ENCODE data around the gene SLC22A13.
"Not testable (repeated sequence)": the region's sequence is repeated elsewhere in the genome, so short reads cannot be mapped to it uniquely, and the experiment has no call there.

SLC22A13 gene

GRCh38 chr3:38265604-38266307 lies at the start of gene SLC22A13:
SLC22A13 (plus strand) TSS chr3:38265812; CDS start chr3:38265861, 49 bp downstream.
- no peak for DNase-seq

- no peak for DNase-seq
Measured at GRCh38 chr3:38219609-38220197, 45.9 kb upstream of the SLC22A13 start.

- no peak for DNase-seq
Measured at GRCh38 chr3:38221005-38221404, 44.6 kb upstream of the SLC22A13 start.

- DNase-seq, result no peak
Measured at GRCh38 chr3:38222032-38222634, 43.5 kb upstream of the SLC22A13 start.

- DNase-seq, result no peak
Measured at GRCh38 chr3:38224357-38224756, 41.3 kb upstream of the SLC22A13 start.

GRCh38 chr3:38226273-38226672 lies 39.3 kb upstream of the SLC22A13 start:
- no peak for DNase-seq

- DNase-seq, result no peak
Measured at GRCh38 chr3:38227989-38228388, 37.6 kb upstream of the SLC22A13 start.

GRCh38 chr3:38229036-38229435 lies 36.6 kb upstream of the SLC22A13 start:
- no peak for DNase-seq

GRCh38 chr3:38232701-38233100 lies 32.9 kb upstream of the SLC22A13 start:
- no peak for DNase-seq

GRCh38 chr3:38235466-38235865 lies 30.1 kb upstream of the SLC22A13 start:
- no peak for DNase-seq

GRCh38 chr3:38238416-38239008 lies 27.1 kb upstream of the SLC22A13 start:
- no peak for DNase-seq

GRCh38 chr3:38242812-38243211 lies 22.8 kb upstream of the SLC22A13 start:
- not testable (repeated sequence) for DNase-seq

GRCh38 chr3:38245930-38246329 lies 19.7 kb upstream of the SLC22A13 start:
- no peak for DNase-seq

- DNase-seq, result no peak
Measured at GRCh38 chr3:38247366-38248035, 18.1 kb upstream of the SLC22A13 start.

- DNase-seq, result no peak
Measured at GRCh38 chr3:38250198-38250597, 15.4 kb upstream of the SLC22A13 start.

GRCh38 chr3:38251197-38251596 lies 14.4 kb upstream of the SLC22A13 start:
- no peak for DNase-seq

- DNase-seq, result no peak
Measured at GRCh38 chr3:38253704-38254103, 11.9 kb upstream of the SLC22A13 start.

- no peak for DNase-seq
Measured at GRCh38 chr3:38254872-38255271, 10.7 kb upstream of the SLC22A13 start.

GRCh38 chr3:38255627-38256026 lies 10.0 kb upstream of the SLC22A13 start:
- DNase-seq, result no peak

- no peak for DNase-seq
Measured at GRCh38 chr3:38257583-38257982, 8.0 kb upstream of the SLC22A13 start.

GRCh38 chr3:38260474-38260873 lies 5.1 kb upstream of the SLC22A13 start:
- DNase-seq, result no peak

- no peak for DNase-seq
Measured at GRCh38 chr3:38264353-38264771, 1.2 kb upstream of the SLC22A13 start.

GRCh38 chr3:38264779-38265178 lies 833 bp upstream of the SLC22A13 start:
- DNase-seq, result no peak
